Measurements from ENCODE around the gene ARL14EP.

ARL14EP gene

DNA sequence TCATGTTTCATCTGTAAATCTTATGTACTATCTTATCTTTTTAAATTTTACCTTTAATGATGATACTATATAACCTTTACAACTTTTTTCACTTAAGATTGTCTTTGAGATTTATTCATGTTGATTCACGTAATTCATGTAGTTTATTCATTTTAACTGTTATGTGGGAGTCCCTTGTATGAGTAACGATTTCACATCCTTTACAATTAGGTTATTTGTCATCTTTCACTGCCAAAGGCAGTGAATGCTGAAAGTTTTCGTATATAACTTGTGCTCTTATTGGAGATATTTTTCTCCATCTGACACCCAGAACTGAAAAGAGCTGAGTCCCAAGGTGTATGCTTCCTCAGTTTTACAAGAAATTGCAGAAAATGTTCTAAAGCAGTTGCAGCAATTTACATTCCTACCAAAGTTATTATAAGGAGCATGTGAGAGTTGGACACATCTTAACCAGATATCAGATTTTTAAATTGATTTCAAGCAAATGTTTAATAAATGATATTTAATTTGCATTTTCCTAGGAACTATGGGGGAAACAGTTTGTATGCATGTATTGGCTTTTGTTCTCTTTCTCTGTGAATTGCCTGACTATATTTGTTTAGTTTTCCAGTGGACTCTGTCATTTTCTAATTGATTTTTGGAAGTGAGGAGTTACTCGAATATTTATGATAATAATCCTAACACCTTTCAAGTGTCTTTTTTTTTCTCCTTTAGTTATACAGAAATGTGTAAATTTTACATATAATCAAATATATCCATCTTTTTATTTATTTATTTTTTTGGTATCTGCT lies 6.4 kb downstream of the ARL14EP start:
- DNase-seq: no peak

- DNase-seq: no peak
Measured at GRCh38 chr11:30333405-30333804, 10.5 kb downstream of the ARL14EP start.

DNA sequence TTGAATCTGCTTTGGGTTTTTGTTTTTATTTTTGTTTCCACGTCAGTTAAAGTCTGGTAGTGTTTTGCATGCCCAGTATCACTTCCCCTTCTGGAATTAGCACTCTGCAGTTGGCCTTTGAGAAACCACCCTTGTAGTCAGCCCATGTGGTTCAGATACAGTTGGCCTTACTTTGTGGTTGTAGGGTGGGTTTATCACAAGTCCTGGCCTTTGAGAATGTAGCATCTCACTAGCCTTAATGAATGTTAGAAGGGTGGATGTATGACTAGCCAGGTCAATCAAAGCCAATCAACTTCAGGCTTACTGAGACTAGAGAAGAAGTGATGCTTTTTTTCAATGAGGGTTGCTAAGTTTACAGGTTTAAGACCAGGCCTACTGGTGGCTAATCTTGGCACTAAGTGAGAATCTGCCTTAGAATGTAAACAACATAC lies 19.8 kb downstream of the ARL14EP start:
- DNase-seq: no peak

DNA sequence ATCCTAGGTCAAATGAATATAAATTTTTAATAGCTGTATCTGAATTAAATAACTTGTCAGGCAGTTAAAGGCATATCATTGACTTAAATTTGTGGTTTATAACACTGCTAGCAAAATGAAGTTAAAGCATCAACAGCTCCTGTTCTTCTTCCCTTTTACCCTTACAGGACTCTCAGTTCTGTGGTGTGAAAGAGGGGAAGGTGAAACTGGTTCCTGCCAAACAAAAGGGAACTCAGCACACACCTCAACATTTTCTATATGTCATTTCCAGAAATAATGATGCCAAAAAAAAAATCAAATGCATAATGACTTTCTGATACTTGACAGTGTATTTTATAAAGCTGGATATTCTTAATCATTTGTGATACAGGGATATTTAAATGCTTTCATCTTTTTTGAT lies 21.2 kb downstream of the ARL14EP start:
- no peak for DNase-seq

GRCh38 chr11:30345644-30346043 lies 22.7 kb downstream of the ARL14EP start:
- DNase-seq: no peak

DNA sequence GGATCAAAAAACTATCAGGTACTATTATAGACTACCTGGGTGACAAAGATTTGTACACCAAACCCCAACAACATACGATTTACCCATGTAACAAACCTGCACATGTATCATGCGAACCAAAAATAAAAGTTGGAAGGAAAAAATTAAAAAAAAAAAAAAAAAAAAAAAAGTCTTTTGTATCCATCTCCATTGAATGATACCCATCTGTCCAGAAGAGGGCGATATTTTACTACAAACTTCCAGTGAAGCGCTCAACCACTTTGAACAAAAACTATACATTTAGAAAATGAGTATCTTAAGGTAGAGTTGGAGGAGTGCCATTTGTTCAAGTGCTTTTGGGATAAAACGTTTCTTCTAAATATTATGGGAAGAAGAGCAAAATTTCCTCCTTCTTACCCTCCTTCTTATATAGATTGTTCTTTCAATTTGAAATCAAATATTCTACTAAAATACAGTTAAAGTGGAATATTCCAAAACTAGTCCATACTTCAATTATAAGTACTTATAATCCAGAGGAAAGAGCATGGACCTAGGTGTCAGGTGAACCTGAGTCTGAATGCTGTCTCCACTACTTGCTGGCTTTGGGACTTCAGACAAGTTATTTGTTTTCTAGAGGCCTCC lies 23.3 kb downstream of the ARL14EP start:
- DNase-seq: no peak

DNA sequence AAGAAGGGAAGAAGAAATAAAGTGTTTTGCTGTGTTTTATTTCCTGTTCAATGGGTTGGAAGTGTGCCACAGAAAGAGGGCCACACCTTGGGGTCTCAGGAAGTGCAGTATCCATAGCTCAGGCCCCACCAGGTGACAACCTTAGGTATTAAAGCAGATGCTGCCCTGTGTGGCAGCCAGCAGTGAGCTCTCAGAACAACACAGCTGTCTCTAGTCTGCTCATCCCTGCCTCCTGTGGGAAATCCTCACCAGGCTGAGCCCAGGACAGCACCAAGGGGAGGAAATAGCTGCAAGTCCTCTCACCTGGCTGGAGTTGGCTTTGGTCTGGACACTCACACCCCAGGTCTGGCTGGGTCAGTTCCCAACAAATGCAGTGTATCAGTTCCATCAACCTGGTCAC lies 25.1 kb downstream of the ARL14EP start:
- no peak for DNase-seq

DNA sequence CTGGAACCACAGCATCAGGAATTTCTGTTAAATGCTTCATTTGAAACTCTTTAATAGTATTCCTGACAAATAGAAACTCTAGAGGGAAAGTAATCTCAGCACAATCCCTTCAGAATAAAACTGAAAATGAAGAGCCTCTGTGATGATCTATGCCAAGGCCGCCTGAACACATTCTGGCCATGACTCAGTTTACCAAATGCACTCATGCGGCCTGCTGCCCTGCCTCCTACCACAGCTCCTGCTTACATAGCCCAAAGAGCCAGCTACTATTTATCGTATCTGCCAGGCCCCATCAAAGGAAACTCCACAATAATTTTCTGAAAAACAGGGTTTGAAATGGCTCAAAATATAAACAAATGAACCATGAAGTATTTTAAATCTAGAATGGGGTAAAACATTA lies 27.0 kb downstream of the ARL14EP start:
- no peak for DNase-seq

- DNase-seq: no peak
Measured at GRCh38 chr11:30350384-30350783, 27.5 kb downstream of the ARL14EP start.

DNA sequence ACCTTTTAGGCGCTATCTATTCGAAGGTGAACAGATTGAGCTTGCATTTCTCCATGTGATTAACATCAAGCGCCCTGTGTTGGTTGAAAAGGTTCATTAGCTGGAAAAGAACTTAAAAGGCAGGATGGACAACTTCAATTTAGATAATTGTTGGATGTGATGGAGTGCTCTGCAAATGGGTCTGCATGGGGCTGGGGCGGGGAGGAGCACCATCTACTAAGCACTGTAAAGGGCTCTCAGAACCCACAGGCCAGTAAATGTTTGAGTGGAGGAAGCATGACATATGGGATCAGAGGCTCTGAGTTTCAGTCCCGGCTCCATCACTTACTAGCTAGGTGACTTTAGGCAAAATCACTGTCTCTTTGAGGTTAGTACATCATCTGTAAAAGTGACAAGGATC lies 28.2 kb downstream of the ARL14EP start:
- DNase-seq: no peak

DNA sequence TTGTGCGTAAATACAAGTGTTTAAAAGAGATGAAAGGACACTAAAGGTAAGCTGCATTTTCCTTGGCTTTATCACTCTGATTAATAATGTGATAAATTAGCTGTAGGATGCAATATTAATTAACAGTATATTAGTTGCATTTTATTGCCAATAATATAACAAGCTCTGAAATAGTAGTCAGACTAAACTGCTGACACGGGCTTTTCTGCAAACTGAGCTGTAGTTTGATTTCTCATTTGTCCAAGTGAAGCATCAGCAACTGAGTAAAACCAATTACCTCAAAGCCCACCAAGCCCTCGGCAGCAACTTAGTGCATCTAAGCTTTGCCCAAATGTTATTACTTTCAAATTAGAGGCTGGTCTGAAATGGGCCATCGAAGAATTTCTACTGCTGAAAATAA lies 33.5 kb downstream of the ARL14EP start:
- DNase-seq: no peak

- DNase-seq: no peak
Measured at GRCh38 chr11:30357872-30358271, 35.0 kb downstream of the ARL14EP start.

- DNase-seq: no peak
Measured at GRCh38 chr11:30358536-30358935, 35.6 kb downstream of the ARL14EP start.

- DNase-seq: no peak
Measured at GRCh38 chr11:30360741-30361140, 37.8 kb downstream of the ARL14EP start.

DNA sequence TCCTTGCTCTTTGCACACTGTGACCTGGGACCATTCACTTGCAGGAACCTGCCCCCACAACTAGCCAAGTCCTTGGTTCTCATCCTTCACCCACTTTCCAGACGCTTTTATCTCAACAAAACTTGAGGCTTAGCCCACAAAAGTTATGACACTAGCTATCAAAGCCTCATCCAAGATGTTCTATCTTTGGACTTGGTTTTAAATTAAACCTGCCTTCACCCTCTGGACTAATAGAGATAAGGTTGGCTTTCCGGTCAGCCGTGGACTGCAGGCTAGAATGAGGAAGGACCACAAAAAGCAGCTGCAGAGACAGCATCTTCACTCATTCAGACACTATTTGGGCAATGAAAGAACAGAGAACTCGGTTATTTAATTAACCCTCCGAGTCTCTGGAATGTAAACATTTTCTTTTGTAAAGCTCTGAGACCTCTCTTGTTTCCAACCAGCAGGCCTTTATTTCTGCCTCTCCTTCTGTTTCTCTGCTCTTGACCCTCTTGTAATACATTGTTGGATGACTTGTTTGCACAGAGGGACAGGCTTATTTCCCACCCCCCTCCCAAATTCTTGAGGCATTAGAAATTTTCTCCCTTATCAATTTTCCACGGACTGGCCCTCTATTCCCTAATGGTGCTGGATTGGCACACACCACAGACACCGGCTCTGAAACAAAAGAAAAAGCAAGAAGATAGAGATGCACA lies 41.4 kb downstream of the ARL14EP start:
- DNase-seq: no peak

DNA sequence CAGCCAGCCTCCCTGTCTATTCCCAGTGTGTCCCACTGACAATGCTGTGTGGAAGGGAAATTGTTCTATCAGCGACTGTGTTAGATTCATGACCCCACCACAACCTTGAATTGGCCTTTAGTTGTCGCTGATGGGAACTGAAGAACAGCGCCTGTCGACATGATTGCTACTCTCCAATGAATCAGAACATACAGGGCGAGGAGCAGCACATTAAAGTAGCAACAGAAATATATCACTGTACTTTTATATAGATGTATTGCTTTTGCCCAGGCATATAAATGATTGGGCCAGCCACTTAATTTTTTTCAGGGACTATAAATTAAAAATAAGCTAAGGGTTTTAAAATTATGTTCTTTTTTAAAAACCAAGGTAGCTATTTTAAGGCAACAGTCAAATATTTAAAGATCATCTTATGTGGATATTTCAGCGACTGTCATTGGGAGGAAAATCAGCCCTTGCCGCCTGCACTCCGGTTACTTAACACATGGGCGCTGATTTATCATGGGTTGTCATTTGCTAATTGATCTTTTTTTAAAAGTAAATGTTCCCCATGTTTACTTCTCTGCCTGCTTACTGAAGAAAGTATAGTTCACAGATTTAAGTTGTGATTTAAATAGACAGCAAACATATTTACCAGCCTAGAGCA lies 42.1 kb downstream of the ARL14EP start:
- DNase-seq: no peak

- DNase-seq: no peak
Measured at GRCh38 chr11:30365793-30366517, 43.1 kb downstream of the ARL14EP start.

GRCh38 chr11:30368394-30368793 lies 45.5 kb downstream of the ARL14EP start:
- DNase-seq: no peak

GRCh38 chr11:30370164-30370563 lies 47.3 kb downstream of the ARL14EP start:
- no peak for DNase-seq

- no peak for DNase-seq
Measured at GRCh38 chr11:30377347-30377746, 54.4 kb downstream of the ARL14EP start.

DNA sequence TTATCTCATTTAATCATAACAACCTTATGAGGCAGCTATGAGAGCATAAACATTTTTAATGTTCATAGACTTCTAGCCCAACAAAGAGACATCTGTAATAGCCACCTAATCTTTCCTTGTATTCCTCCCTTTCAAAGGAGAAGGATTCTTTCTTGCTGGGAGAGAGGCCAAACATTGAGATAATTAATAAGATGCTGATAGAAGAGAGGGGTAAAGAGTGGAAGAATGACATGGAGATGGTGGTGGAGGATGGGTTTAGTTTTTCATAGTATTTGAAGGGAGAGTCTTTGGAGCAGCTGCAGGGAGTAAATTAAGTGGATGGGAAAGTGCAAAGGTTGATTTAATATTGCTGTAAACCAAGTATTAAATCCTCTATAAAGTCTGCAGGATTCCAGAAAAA lies 57.9 kb downstream of the ARL14EP start:
- no peak for DNase-seq

DNA sequence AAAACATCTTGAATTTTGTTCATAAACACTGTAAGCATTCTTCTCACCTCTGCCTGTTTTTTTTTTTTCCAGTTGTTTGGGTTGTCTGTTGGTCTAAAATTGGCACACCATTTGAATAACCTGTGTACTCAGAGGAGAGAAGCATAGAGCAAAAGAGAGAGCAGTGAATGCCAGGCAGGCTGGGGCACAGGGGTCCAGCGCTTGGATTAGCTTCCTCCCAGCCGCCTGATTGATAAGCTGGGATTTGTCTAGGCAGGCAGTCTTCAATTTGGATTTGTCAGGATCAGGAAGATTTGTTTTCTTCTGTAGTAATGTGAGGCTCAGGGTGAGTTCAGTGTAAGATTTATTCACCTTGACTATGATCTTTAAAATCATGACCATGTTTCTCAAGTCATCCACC lies 59.0 kb downstream of the ARL14EP start:
- no peak for DNase-seq
